Astrocyte (in vitro differentiated cells and primary cell): ENCODE results near the gene GRB10.

Experiments used
- EZH2 ChIP-seq: IDR thresholded peaks from 2 replicates; pipeline ENCODE4 v1.6.1; 2012; ENCODE audit warnings: mild to moderate bottlenecking, low read length, inconsistent platforms; ENCODE audit not compliant: insufficient read depth
- TF ChIP-seq, protein P1 (sequence below): IDR thresholded peaks from 2 replicates; pipeline ENCODE4 v1.5.1; 2011; ENCODE audit warnings: low read depth, mild to moderate bottlenecking, inconsistent platforms, low read length, moderate library complexity; ENCODE audit not compliant: insufficient read depth

- TF ChIP-seq, protein P1, sequence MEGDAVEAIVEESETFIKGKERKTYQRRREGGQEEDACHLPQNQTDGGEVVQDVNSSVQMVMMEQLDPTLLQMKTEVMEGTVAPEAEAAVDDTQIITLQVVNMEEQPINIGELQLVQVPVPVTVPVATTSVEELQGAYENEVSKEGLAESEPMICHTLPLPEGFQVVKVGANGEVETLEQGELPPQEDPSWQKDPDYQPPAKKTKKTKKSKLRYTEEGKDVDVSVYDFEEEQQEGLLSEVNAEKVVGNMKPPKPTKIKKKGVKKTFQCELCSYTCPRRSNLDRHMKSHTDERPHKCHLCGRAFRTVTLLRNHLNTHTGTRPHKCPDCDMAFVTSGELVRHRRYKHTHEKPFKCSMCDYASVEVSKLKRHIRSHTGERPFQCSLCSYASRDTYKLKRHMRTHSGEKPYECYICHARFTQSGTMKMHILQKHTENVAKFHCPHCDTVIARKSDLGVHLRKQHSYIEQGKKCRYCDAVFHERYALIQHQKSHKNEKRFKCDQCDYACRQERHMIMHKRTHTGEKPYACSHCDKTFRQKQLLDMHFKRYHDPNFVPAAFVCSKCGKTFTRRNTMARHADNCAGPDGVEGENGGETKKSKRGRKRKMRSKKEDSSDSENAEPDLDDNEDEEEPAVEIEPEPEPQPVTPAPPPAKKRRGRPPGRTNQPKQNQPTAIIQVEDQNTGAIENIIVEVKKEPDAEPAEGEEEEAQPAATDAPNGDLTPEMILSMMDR, result no peak
- TF ChIP-seq EZH2, result no peak
These were observed 193.3 kb downstream of the GRB10 start for GRCh38 chr7:50589364-50589763.
